ENCODE data around the gene NES.

DNA sequence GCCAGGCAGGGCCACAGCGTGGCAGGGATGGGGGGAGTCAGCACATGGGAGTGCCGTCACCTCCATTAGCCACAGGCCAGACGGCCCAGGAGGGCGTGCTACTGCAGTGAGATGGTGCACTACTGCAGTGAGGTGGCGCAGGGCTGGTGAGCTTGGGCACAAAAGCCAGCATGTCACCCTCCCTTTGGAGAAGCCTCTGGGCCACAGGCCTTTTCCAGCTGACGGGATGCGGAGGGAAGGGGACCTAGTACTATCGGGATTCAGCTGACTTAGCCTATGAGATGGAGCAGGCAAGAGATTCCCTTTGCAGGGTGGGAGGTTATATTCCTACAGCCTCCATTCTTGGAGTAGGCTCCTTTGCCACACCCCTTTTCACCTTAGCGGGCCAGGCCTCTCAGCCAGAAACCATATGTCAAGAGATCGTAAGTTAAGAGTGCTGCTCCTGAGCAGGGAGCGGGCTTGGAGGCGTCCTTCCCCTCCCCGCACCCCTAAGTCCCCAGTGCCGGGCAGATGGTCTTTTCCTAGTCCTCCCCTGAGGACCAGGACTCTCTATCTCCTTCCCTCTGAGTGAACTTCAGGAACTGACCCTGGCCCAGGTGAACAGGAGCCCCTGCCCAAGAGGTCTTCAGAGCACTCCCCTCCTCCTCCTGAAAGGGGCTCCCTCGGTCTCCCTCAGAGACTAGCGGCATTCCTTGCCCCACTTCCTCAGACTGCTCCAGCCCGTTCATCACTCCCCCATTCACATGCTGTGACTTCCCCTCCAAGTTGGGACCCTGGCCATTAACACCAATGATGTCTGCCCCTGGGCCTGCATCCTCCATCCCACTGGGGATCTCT lies 8.2 kb downstream of the NES start:
- TF ChIP-seq, protein P1, sequence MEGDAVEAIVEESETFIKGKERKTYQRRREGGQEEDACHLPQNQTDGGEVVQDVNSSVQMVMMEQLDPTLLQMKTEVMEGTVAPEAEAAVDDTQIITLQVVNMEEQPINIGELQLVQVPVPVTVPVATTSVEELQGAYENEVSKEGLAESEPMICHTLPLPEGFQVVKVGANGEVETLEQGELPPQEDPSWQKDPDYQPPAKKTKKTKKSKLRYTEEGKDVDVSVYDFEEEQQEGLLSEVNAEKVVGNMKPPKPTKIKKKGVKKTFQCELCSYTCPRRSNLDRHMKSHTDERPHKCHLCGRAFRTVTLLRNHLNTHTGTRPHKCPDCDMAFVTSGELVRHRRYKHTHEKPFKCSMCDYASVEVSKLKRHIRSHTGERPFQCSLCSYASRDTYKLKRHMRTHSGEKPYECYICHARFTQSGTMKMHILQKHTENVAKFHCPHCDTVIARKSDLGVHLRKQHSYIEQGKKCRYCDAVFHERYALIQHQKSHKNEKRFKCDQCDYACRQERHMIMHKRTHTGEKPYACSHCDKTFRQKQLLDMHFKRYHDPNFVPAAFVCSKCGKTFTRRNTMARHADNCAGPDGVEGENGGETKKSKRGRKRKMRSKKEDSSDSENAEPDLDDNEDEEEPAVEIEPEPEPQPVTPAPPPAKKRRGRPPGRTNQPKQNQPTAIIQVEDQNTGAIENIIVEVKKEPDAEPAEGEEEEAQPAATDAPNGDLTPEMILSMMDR (conservative IDR thresholded peaks at IDR 0.05), result no peak
- no peak for TF ChIP-seq EZH2 (IDR thresholded peaks at IDR 0.05; ENCODE audit: low read depth)

Data from PC-9 (cell line).